ENCODE measurements around the gene ADM.

The ADM gene

GRCh38 chr11:10293423-10294289 lies 11.2 kb upstream of the ADM start, which contains the start of gene SBF2:
Gene SBF2 (minus strand): TSS chr11:10294219. CDS start chr11:10294069, 150 bp downstream.
- FAIRE-seq (peak; percentile 87), DNase-seq (ENCODE audit: insufficient read length) (peak; percentile 67)
- TF ChIP-seq POLR2A (IDR thresholded peaks at IDR 0.05; ENCODE audit: low read depth, low read length) (no peak; the same call in 1 of the 2 replicates), POLR2AphosphoS5 (IDR thresholded peaks at IDR 0.05; ENCODE audit: low read depth, low read length) (no peak), TAF1 (IDR thresholded peaks at IDR 0.05; ENCODE audit: borderline replicate concordance, low read depth, low read length) (no peak)

GRCh38 chr11:10294290-10294953 lies 10.5 kb upstream of the ADM start:
- peak; percentile 21 for FAIRE-seq
- TF ChIP-seq POLR2AphosphoS5 (IDR thresholded peaks at IDR 0.05; ENCODE audit: low read depth, low read length): no peak
- TF ChIP-seq POLR2A (IDR thresholded peaks at IDR 0.05; ENCODE audit: low read depth, low read length): no peak
- TF ChIP-seq TAF1 (IDR thresholded peaks at IDR 0.05; ENCODE audit: borderline replicate concordance, low read depth, low read length): no peak
- DNase-seq (ENCODE audit: insufficient read length): no peak

- peak; percentile 78 for FAIRE-seq
- no peak for TF ChIP-seq TAF1 (IDR thresholded peaks at IDR 0.05; ENCODE audit: borderline replicate concordance, low read depth, low read length)
- no peak for TF ChIP-seq POLR2AphosphoS5 (IDR thresholded peaks at IDR 0.05; ENCODE audit: low read depth, low read length)
- TF ChIP-seq POLR2A (IDR thresholded peaks at IDR 0.05; ENCODE audit: low read depth, low read length): no peak
- no peak for DNase-seq (ENCODE audit: insufficient read length)
Observed at GRCh38 chr11:10295064-10295901, 9.6 kb upstream of the ADM start.

GRCh38 chr11:10298342-10298741 lies 6.5 kb upstream of the ADM start:
- TF ChIP-seq TAF1 (IDR thresholded peaks at IDR 0.05; ENCODE audit: borderline replicate concordance, low read depth, low read length): no peak
- no peak for TF ChIP-seq POLR2A (IDR thresholded peaks at IDR 0.05; ENCODE audit: low read depth, low read length)
- no peak for TF ChIP-seq POLR2AphosphoS5 (IDR thresholded peaks at IDR 0.05; ENCODE audit: low read depth, low read length)
- FAIRE-seq (peak; percentile 96), DNase-seq (ENCODE audit: insufficient read length) (peak; percentile 57)

GRCh38 chr11:10301656-10302358 lies 3.1 kb upstream of the ADM start:
- peak; percentile 57 for FAIRE-seq
- TF ChIP-seq TAF1 (IDR thresholded peaks at IDR 0.05; ENCODE audit: borderline replicate concordance, low read depth, low read length): no peak
- TF ChIP-seq POLR2AphosphoS5 (IDR thresholded peaks at IDR 0.05; ENCODE audit: low read depth, low read length): no peak
- no peak for TF ChIP-seq POLR2A (IDR thresholded peaks at IDR 0.05; ENCODE audit: low read depth, low read length)
- DNase-seq (ENCODE audit: insufficient read length): no peak

- no peak for DNase-seq (ENCODE audit: insufficient read length)
- TF ChIP-seq TAF1 (IDR thresholded peaks at IDR 0.05; ENCODE audit: borderline replicate concordance, low read depth, low read length) (no peak), POLR2A (IDR thresholded peaks at IDR 0.05; ENCODE audit: low read depth, low read length) (no peak), POLR2AphosphoS5 (IDR thresholded peaks at IDR 0.05; ENCODE audit: low read depth, low read length) (no peak)
Observed at GRCh38 chr11:10302359-10302743, 2.5 kb upstream of the ADM start.

GRCh38 chr11:10302744-10303557 lies 1.9 kb upstream of the ADM start:
- no peak for TF ChIP-seq POLR2AphosphoS5 (IDR thresholded peaks at IDR 0.05; ENCODE audit: low read depth, low read length)
- no peak for TF ChIP-seq POLR2A (IDR thresholded peaks at IDR 0.05; ENCODE audit: low read depth, low read length)
- no peak for TF ChIP-seq TAF1 (IDR thresholded peaks at IDR 0.05; ENCODE audit: borderline replicate concordance, low read depth, low read length)
- FAIRE-seq: peak; percentile 96
- no peak for DNase-seq (ENCODE audit: insufficient read length)

More at GRCh38 chr11:10302359-10302743, 2.5 kb upstream of the ADM start:
- no peak for FAIRE-seq

- DNase-seq (ENCODE audit: insufficient read length) (no peak), FAIRE-seq (no peak)
- TF ChIP-seq POLR2A (IDR thresholded peaks at IDR 0.05; ENCODE audit: low read depth, low read length) (peak; percentile 45; the same call in 1 of the 2 replicates), TAF1 (IDR thresholded peaks at IDR 0.05; ENCODE audit: borderline replicate concordance, low read depth, low read length) (no peak)
Observed at GRCh38 chr11:10303558-10304363, 1.1 kb upstream of the ADM start.

GRCh38 chr11:10305262-10305963 lies 540 bp downstream of the ADM start:
- FAIRE-seq (peak; percentile 38), DNase-seq (ENCODE audit: insufficient read length) (no peak)
- no peak for TF ChIP-seq TAF1 (IDR thresholded peaks at IDR 0.05; ENCODE audit: borderline replicate concordance, low read depth, low read length)
- no peak for TF ChIP-seq POLR2A (IDR thresholded peaks at IDR 0.05; ENCODE audit: low read depth, low read length)
- TF ChIP-seq POLR2AphosphoS5 (IDR thresholded peaks at IDR 0.05; ENCODE audit: low read depth, low read length): no peak

All from GM12892 (cell line).